Neural progenitor cell (in vitro differentiated cells): ENCODE data around the gene RPP25.

Source experiments
- EZH2 ChIP-seq: fragments of 200-600 bp; sonication (generic); IDR thresholded peaks from 2 replicates; pipeline ENCODE4 v1.6.1; 2017; ENCODE audit warnings: antibody characterized with exemption, mild to moderate bottlenecking, moderate library complexity
- TF ChIP-seq, protein P1 (sequence below): fragments of 200-600 bp; sonication (generic); IDR thresholded peaks from 2 replicates; pipeline ENCODE4 v1.5.1; 2017; ENCODE audit warnings: antibody characterized with exemption, mild to moderate bottlenecking

DNA sequence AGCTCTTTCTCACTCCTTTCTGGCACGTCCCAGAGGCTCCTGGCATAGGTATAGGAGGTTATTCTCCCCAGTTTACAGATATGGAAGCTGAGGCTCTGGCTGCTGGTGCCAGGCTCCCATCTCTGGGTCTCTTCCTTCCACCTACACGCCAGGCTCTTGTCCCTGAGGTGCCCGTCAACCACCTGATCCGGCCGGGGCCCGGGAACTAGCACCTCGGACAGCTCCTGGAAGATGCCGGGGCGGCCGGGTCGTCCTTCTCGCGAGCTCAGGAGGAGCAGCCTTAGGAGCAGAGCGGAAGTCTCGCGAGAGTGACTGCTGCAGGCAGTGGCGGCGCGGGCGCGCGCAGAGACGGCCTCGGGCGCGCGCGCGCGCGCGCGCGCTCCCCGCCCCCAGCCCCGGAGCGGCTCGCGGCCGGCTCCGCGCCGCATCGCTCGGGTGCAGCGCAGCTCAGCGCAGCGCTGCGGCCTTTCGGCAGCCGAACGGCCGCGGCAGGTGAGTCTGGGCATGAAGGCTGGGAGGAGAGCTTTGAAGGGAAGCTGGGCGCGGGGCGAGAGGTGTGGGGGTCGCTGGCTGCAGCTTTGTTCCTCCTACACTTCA lies 38.7 kb upstream of the RPP25 start, which contains the start of gene SCAMP5:
- TF ChIP-seq, protein P1, sequence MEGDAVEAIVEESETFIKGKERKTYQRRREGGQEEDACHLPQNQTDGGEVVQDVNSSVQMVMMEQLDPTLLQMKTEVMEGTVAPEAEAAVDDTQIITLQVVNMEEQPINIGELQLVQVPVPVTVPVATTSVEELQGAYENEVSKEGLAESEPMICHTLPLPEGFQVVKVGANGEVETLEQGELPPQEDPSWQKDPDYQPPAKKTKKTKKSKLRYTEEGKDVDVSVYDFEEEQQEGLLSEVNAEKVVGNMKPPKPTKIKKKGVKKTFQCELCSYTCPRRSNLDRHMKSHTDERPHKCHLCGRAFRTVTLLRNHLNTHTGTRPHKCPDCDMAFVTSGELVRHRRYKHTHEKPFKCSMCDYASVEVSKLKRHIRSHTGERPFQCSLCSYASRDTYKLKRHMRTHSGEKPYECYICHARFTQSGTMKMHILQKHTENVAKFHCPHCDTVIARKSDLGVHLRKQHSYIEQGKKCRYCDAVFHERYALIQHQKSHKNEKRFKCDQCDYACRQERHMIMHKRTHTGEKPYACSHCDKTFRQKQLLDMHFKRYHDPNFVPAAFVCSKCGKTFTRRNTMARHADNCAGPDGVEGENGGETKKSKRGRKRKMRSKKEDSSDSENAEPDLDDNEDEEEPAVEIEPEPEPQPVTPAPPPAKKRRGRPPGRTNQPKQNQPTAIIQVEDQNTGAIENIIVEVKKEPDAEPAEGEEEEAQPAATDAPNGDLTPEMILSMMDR = no peak
- TF ChIP-seq EZH2 = peak; percentile 41
